GM21515 (cell line): ENCODE data around the gene TIE1.

Experiments used
- ATAC-seq: cut with Tn5 transposase; IDR thresholded peaks from one replicate; pipeline ENCODE4 v1.9.1; 2021; ENCODE audit not compliant: unreplicated experiment

Gene TIE1

GRCh38 chr1:43300378-43301094 is at the start of gene TIE1:
TIE1 (plus strand) TSS chr1:43300982; CDS start chr1:43301072, 90 bp downstream.
- ATAC-seq: no peak

DNA sequence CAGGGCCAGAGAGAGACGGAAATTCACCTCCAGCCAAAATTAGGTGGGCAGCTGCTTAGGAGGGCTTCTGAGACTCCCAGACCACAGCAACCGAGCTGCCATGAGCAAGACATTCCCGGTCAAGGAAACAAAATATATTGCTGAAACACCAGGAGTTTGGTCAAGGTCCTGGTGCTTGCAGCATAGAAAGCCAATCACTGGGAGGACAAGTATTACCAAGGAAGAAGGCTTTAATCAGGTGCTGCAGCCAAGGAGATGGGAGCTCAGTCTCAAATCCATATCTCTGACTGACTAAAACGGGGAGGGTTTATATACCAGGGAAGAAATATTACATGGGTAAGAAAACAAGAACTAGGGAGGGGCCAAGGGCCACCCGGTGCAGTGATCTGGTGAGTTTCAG is 49.8 kb upstream of the TIE1 start:
- no peak for ATAC-seq

- no peak for ATAC-seq
Observed at GRCh38 chr1:43252225-43252624, 48.6 kb upstream of the TIE1 start.

GRCh38 chr1:43253173-43253572 is 47.6 kb upstream of the TIE1 start:
- ATAC-seq: no peak

DNA sequence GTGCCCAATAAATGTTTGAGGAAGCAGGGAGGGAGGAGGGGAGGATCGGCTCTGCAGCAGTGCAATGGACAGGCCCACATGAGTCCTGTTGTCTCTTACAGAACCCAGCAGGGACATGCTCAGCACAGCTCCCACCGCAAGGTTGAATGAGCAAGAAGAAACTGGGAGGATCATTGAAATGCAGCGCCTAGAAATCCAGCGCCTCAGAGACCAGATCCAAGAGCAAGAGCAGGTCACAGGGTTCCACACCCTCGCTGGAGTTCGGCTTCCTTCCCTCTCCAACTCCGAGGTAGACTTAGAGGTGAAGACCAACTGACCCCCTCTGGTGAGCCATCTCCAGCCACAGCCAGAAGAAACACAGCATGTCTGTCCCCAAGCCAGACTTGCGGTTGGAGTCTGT is 46.9 kb upstream of the TIE1 start:
- no peak for ATAC-seq

GRCh38 chr1:43255438-43256210 is 45.2 kb upstream of the TIE1 start:
- no peak for ATAC-seq

DNA sequence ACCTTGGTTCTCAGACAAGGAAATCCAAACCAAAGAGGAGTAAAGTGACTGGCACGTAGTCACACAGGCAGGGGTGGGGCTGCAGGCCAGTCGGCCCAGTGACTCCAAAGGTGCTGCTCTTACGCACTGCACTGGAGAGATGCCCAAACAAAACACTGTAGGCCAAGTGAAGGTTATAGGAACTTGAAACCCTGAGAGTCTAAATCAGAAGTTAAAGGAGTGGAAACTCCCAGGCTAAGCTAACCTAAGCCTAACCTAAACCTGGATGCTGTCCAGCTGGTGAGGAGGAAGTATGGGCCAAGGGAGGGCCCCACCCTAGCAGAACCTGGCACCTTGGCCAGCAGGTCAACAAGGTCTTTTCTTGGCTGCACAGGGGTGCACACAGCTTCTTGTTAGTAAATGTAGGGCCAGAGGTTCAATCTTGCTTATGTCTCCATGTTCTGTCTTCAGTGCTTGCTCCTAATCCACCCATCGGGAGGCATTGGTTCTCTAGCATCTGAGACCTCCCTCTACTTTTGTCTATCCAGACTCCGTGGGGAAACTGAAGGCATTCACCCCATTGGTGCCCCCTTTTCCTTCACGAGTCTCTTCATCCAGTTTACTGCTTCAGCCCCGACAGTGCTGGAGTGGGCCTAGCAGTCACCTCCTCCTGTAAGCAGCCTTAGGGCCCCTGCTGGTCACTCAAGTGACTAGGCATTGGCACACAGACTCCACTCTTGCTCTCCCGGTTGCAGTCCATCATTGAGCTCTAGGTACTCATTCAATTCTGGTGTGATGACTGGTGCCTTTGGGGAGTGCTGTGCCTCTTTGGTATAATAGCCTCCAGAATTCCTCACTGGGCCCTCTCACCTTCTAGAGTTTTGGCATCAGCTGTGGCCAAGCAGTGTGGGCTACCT is 43.9 kb upstream of the TIE1 start:
- ATAC-seq: no peak

DNA sequence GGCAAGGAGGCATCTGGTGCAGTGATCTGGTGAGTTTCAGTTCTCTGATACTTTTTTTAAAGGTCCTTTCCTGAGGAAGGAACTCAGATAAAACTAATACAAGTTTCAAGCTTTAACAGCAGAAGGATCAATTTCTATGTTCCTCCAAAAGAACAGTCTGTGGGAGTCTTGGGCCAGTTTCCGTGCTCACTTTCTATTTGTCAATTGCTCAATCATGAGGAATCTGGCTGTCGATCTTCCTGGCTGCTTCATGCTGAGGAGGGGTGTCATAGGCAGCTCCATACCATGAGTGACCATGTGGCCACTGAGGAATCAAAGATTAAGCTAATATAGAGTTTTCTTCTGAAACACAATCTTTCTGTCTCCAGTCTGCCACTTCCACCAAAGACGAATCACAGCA is 42.4 kb upstream of the TIE1 start:
- no peak for ATAC-seq

DNA sequence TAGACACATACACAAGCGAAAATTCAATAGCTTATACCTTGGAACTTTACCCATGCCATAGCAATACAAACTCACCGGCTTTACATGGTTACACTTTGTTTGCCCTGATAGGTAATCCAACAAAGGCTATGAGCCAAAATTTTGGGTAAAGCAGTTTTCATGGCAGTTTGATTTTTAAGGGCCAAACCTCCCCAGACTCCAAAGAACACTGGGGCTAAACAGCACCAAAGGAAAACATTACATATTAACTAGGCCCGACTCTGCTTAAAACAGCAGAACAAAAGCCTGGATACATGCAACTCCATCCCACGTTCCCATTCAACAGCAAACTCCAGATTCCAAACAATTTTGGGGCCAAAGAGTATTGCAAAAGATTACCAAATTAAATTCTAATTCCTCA is 35.4 kb upstream of the TIE1 start:
- ATAC-seq: no peak

- no peak for ATAC-seq
Observed at GRCh38 chr1:43266881-43267280, 33.9 kb upstream of the TIE1 start.

DNA sequence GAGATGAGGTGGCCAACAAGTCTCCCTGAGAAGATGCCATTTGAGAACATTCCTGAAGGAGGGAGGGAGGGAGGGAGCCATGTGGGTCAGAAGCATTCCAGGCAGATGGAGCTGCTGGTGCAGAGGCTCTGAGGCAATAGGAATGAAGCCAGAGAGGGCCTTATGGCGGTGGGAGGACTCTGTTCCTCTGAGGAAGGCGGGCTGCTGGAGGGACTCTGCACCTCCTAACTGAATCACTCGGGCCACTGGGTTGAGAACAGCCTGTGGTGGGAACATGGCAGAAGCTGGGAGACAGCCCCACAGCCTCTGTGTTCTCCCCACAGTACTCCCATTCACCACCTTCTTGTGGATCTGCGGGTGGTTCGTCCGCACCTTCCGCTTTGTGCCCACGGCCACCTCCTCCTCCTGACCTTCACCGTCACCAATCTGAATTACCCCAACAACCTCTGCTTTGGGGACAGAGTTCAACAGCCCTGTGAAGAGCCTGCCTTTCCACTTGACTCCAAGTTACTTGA is 33.4 kb upstream of the TIE1 start:
- no peak for ATAC-seq

- ATAC-seq: no peak
Observed at GRCh38 chr1:43267818-43268425, 32.9 kb upstream of the TIE1 start.

DNA sequence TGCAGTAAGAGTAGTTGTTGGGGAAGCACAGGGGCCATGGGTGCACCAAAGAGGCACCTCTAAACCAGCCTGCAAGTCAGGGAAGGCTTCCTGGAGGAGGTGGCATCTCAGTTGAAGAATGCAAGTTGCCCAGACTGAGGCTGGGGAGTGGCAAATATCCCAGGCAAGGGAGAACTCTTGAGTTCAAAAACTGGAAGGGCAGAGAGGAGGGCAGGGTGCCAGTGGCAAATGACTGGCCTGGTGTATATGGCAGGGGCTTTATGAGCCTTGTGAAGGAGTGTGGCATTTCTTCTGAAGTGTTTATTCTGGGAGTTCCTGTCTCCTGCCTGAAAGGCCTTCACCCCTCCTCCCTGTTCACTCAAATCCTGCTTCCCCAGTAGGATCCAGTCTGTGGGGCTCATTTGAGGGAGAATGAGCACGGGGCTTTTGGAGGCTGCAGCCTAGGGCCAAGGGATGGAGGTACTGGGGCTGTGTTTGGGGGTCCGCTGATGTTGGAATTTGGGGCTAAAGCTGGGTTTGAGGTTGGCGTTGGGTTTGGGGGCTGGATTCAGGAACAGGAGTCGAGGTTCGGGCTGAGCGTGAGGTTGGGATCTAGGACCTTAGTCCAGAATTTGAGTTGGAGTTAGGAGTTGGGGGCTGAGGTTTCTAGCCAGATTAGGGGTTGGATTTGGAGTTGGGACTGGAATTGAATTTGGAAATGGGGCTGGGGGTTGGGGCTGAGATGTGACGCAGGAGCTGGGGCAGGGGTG is 31.0 kb upstream of the TIE1 start, which contains the start of gene TMEM125:
Gene TMEM125, plus strand, starts transcription at position 357 of the 749 bp plus-strand sequence. CDS start 2,740 bp downstream, outside the sequence.
- ATAC-seq: no peak

GRCh38 chr1:43270421-43271095 is 30.2 kb upstream of the TIE1 start:
- no peak for ATAC-seq

- no peak for ATAC-seq
Observed at GRCh38 chr1:43271186-43272118, 29.3 kb upstream of the TIE1 start.

DNA sequence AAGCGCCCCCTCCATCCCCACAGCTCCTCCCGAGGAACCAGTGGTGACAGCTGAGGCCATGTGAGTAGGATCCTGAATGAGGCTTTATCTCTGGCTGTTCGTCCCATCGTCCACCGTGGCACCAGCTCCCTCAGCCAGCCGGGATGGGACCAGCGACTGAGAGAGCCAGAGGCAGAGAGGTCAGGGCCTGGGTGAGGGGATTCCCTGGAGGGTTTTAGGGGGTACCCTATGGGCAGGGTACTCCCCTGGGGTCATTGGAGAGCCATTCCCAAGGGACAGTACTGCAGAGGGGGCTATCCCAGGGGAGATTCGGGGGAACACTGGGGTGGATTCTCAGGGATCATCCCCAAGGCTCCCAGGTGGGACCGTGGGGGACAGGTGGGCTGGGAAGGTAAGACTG is 28.6 kb upstream of the TIE1 start:
- no peak for ATAC-seq

GRCh38 chr1:43272576-43273571 is 27.9 kb upstream of the TIE1 start:
- ATAC-seq: no peak
